Subcutaneous adipose tissue (tissue), 4 donors: ENCODE results near the gene MPC2. TPM values are rescaled to one million over a fixed set of nuclear protein-coding genes. Genes with fewer than 3 reads are reported as not detected.

ENCODE experiments used
- total RNA-seq, 4 donors: library from RNA; depleted of rRNA; stranded (reverse); fragments of >200 nt; gene quantifications; one replicate each; pipeline ENCODE4 v1.1.0, GENCODE V29; 2016
- TF ChIP-seq, protein P1 (sequence below): fragments of 450-650 bp; IDR thresholded peaks from one replicate; pipeline ENCODE4 v1.5.1; 2016; ENCODE audit warnings: low read depth, mild to moderate bottlenecking, control low read depth, antibody characterized with exemption, moderate library complexity

Gene MPC2
- total RNA-seq, 4 donors from 2014 or later, result 24.2 to 54.9 (median 45.4) TPM

DNA sequence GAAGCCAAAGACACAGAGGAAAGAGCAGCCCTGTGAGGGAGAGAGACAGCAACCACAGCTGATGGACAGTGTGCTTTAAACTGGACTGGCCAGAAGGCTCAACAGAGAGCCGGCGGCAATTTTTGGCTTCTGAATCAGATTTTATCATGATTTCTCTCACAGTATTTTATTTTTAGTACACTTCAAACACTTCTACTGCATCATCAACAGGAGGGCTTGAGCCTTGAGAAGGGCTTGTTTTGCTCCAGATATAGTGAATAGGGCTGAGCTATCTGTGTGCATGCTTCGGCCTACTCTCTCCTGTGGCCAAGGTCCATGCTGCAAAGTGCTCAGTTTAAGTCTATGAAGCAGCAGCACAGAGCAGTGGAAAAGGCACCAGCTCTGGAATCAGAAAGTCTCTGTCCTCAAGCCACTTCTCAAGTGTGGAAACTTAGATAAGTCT lies 56.3 kb downstream of the MPC2 start:
- TF ChIP-seq, protein P1, sequence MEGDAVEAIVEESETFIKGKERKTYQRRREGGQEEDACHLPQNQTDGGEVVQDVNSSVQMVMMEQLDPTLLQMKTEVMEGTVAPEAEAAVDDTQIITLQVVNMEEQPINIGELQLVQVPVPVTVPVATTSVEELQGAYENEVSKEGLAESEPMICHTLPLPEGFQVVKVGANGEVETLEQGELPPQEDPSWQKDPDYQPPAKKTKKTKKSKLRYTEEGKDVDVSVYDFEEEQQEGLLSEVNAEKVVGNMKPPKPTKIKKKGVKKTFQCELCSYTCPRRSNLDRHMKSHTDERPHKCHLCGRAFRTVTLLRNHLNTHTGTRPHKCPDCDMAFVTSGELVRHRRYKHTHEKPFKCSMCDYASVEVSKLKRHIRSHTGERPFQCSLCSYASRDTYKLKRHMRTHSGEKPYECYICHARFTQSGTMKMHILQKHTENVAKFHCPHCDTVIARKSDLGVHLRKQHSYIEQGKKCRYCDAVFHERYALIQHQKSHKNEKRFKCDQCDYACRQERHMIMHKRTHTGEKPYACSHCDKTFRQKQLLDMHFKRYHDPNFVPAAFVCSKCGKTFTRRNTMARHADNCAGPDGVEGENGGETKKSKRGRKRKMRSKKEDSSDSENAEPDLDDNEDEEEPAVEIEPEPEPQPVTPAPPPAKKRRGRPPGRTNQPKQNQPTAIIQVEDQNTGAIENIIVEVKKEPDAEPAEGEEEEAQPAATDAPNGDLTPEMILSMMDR, result no peak

DNA sequence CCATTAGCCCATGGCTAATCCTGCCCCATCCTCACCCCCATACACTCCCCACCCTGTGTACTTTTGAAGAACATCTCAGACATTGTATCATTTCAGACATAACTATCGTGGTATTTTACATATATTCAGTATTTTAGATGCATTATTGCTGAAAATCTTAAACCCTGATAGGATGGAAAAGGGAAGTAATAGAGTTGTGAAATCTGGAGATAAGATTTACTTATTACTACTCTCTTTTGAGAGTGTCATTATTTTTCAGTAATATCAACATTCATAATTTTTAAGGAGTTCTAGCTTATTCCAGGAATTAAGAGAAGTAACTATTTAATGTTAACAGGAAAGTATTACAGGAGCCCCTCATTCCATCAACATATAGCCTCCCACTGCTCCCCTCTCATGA lies 57.4 kb downstream of the MPC2 start:
- TF ChIP-seq, protein P1, result no peak

DNA sequence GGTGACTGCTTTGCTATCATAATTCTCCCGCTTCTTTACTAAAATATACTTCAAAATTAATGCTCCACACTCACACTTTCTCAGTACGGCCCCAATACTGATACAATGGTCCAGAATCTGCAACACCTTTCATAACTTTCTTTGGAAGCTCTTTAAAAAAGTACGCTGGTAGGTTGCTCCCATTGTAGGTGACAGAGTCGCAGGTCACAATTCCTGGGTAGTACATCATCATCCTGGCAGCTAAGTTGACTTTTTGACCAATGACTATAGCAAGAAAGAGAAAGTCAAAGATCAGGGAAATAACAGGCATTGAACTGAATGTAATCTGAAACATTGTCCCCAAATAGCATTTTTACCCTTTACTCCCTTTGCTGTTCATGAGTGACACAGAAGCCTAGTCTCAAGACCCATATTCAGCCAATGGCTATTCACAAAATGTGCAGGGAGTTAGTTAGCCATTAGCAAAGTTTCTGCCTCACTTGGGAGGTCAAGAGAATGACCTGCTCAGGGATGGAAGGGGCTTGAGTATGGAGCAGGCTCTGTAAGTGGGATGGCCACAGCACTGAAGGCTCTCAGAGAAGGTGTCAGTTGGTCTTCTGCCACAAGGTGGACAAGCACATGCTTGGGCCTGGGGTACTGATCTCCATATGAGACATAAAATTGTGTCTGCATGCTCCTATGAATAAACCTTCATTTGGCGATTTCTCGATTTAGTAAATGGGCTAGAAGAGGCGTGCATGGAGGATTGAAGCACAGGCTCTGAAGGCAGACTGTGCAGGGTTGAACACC lies 58.3 kb downstream of the MPC2 start:
- TF ChIP-seq, protein P1, result no peak

DNA sequence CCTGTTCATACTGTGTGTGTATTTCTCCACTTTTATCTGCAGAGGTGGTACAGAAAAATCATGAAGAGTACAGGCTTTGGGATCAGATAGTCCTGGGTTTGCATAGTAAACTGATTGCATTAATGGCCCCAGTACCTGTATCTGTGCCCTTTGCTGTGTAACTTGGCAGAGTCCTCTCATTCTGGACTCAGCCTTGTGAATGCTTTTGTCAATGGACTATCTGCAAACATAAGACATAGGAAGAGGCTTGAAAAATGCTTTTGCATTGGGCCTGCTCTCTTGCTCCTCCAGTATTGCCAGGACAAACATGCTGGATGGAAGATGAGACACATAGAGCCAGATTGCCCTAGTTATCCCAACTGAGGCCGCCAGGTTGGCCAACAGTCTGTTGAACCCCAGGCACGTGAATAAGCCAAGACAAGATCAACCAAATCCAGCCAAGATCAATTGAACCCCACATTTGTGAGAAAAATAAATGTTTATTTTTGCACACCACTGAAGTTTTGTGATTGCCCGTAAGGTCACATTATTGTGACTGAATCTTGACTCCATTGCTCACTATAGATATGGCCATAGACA lies 60.2 kb downstream of the MPC2 start:
- TF ChIP-seq, protein P1, result no peak

DNA sequence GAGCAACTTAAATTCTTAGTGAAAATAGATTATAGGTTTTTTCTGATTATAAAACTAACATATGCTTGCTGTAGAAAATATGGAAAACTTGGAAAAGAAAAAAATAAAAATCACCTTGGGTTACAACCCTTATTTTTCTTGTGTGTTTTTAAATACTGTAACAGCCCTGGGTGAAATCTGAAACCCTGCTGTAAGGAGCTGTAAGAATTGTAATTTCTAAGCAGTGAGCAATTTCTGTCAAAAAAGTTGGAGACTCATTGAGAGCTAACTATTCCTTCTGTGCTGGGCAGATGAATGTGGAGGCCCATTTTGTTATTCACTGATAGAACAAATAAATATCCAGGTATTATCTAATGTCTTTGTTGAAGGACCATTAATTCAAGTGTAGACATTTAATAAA lies 65.5 kb downstream of the MPC2 start:
- TF ChIP-seq, protein P1, result no peak

Other genes with a start within 250 kb of the MPC2 start
- gene MPZL1, start 215.1 kb downstream of the MPC2 start, total RNA-seq, result 10 to 100 TPM; 44.5 to 72.6 (median 53.7) TPM
- gene ADCY10, start 22.9 kb downstream of the MPC2 start, total RNA-seq, result under 1 TPM; 0.22 to 0.57 (median 0.41) TPM
- 100 to 1,000 TPM in 2 of 4 donors, 10 to 100 TPM in 2; 94.4 to 116 (median 99.8) TPM for gene DCAF6, start 389 bp downstream of the MPC2 start, total RNA-seq
- gene GPR161, start 199.9 kb upstream of the MPC2 start, total RNA-seq, result 1 to 10 TPM; 3.1 to 7.5 (median 4.4) TPM
- gene TIPRL, start 241.9 kb upstream of the MPC2 start, total RNA-seq, result 10 to 100 TPM; 13.6 to 28.0 (median 22.5) TPM